GM12873 (cell line): Measurements from ENCODE around the gene PDPN.

Experiments used
- CTCF ChIP-seq: IDR thresholded peaks from 2 replicates; pipeline ENCODE4 v1.5.1; 2012; ENCODE audit warnings: low read depth, mild to moderate bottlenecking, moderate library complexity, low read length, control low read depth; ENCODE audit not compliant: insufficient read depth; ENCODE audit errors: missing control alignments

The PDPN gene

GRCh38 chr1:13628711-13629110 is 45.1 kb downstream of the PDPN start:
- no peak for TF ChIP-seq CTCF

GRCh38 chr1:13642306-13643004 is 58.8 kb downstream of the PDPN start:
- no peak for TF ChIP-seq CTCF

GRCh38 chr1:13643017-13643416 is 59.4 kb downstream of the PDPN start:
- no peak for TF ChIP-seq CTCF

GRCh38 chr1:13646521-13646920 is 62.9 kb downstream of the PDPN start:
- TF ChIP-seq CTCF = no peak

GRCh38 chr1:13651279-13651678 is 67.6 kb downstream of the PDPN start:
- TF ChIP-seq CTCF = no peak

- TF ChIP-seq CTCF = no peak
Observed at GRCh38 chr1:13652238-13652637, 68.6 kb downstream of the PDPN start.

- TF ChIP-seq CTCF = no peak
Observed at GRCh38 chr1:13661539-13661938, 77.9 kb downstream of the PDPN start.
